GM12801 (cell line): Measurements from ENCODE around the gene RESP18.

Source experiments
- CTCF ChIP-seq: IDR thresholded peaks from one replicate; pipeline ENCODE4 v1.5.1; 2011; ENCODE audit warnings: control low read depth; ENCODE audit not compliant: insufficient read length; ENCODE audit errors: extremely low read depth

RESP18 gene

GRCh38 chr2:219302412-219302968 is 30.1 kb downstream of the RESP18 start:
- TF ChIP-seq CTCF, result no peak

- no peak for TF ChIP-seq CTCF
Observed at GRCh38 chr2:219300022-219300421, 32.5 kb downstream of the RESP18 start.

- TF ChIP-seq CTCF, result no peak
Observed at GRCh38 chr2:219299372-219299760, 33.2 kb downstream of the RESP18 start.

- peak; percentile 60 for TF ChIP-seq CTCF
Observed at GRCh38 chr2:219298759-219299371, 33.7 kb downstream of the RESP18 start.

- TF ChIP-seq CTCF, result no peak
Observed at GRCh38 chr2:219297766-219298456, 34.6 kb downstream of the RESP18 start.

GRCh38 chr2:219296631-219297391 is 35.7 kb downstream of the RESP18 start:
- no peak for TF ChIP-seq CTCF

- TF ChIP-seq CTCF, result no peak
Observed at GRCh38 chr2:219296142-219296541, 36.4 kb downstream of the RESP18 start.
